Mammary epithelial cell (primary cell): ENCODE measurements around the gene AKT1S1.

ENCODE experiments used
- CTCF ChIP-seq, 2 donors: IDR thresholded peaks in 1 of 2; conservative IDR thresholded peaks in 1 of 2; 2 replicates each; pipeline ENCODE4 v1.5.1; 2011 to 2012; ENCODE audit warnings: inconsistent platforms in 2 of 2, low read length in 2 of 2, mild to moderate bottlenecking in 2 of 2, control low read depth in 1 of 2, low read depth in 1 of 2; ENCODE audit not compliant: insufficient read depth in 1 of 2; ENCODE audit errors: extremely low read depth in 1 of 2
- EZH2 ChIP-seq: IDR thresholded peaks from 2 replicates; pipeline ENCODE4 v1.6.1; 2012; ENCODE audit warnings: low read length, inconsistent platforms, borderline replicate concordance

- no peak for TF ChIP-seq CTCF (conservative IDR thresholded peaks at IDR 0.05 in 1 of 2, IDR thresholded peaks at IDR 0.05 in 1 of 2; ENCODE audit: extremely low read depth in 1 of 2, insufficient read depth in 1 of 2, low read depth in 1 of 2, low read length in 2 of 2)
- no peak for TF ChIP-seq EZH2
Measured at GRCh38 chr19:49887665-49888509, 10.7 kb upstream of the AKT1S1 start.
